GM23338 (cell line): Measurements from ENCODE around the gene STK39. TPM values are rescaled to one million over a fixed set of nuclear protein-coding genes. Genes with fewer than 3 reads are reported as not detected.

ENCODE experiments used
- ATAC-seq: fragments of 200-7000 bp; cut with Tn5 transposase; 3 replicates; pipeline ENCODE4 v1.9.1; 2020
- DNase-seq: peaks from one replicate; pipeline ENCODE4 v3.0.0-alpha.2; 2015; ENCODE audit warnings: low spot score
- H2AFZ ChIP-seq: fragments of 200-600 bp; sonication (generic); 2 replicates; pipeline ENCODE4 v1.8.0; 2016; ENCODE audit warnings: antibody characterized with exemption, mild to moderate bottlenecking, moderate library complexity
- H3F3A ChIP-seq: fragments of 200-600 bp; sonication (generic); replicated peaks from 2 replicates; pipeline ENCODE4 v1.8.0; 2017; ENCODE audit warnings: antibody characterized with exemption, mixed run types, low read depth
- H3K27ac ChIP-seq: fragments of 200-600 bp; sonication (generic); 2 replicates; pipeline ENCODE4 v1.6.1; 2016; ENCODE audit warnings: low read depth
- H3K27me3 ChIP-seq: fragments of 200-600 bp; sonication (generic); 2 replicates; pipeline ENCODE4 v1.8.0; 2016; ENCODE audit warnings: mild to moderate bottlenecking, mixed run types, moderate library complexity; ENCODE audit not compliant: insufficient read depth
- H3K36me3 ChIP-seq: fragments of 200-600 bp; sonication (generic); 2 replicates; pipeline ENCODE4 v1.8.0; 2016; ENCODE audit warnings: mild to moderate bottlenecking; ENCODE audit not compliant: insufficient read depth
- H3K4me1 ChIP-seq: fragments of 200-600 bp; sonication (generic); 2 replicates; pipeline ENCODE4 v1.8.0; 2016; ENCODE audit warnings: mild to moderate bottlenecking, moderate library complexity; ENCODE audit not compliant: insufficient read depth
- H3K4me2 ChIP-seq: fragments of 200-600 bp; sonication (generic); 2 replicates; pipeline ENCODE4 v1.7.1; 2017; ENCODE audit warnings: mixed run types
- H3K4me3 ChIP-seq: fragments of 200-600 bp; sonication (generic); 2 replicates; pipeline ENCODE4 v1.6.1; 2016; ENCODE audit warnings: mixed run types
- H3K79me2 ChIP-seq: fragments of 200-600 bp; sonication (generic); replicated peaks from 2 replicates; pipeline ENCODE4 v1.8.0; 2017; ENCODE audit warnings: mild to moderate bottlenecking; ENCODE audit not compliant: insufficient read depth
- H3K9me2 ChIP-seq: fragments of 200-600 bp; sonication (generic); 2 replicates; pipeline ENCODE4 v1.8.0; 2017; ENCODE audit not compliant: insufficient read depth
- H4K20me1 ChIP-seq: fragments of 200-600 bp; sonication (generic); replicated peaks from 2 replicates; pipeline ENCODE4 v1.8.0; 2017; ENCODE audit warnings: mild to moderate bottlenecking; ENCODE audit not compliant: insufficient read depth
- H3K27ac Mint-ChIP-seq: 2 replicates; pipeline ENCODE4 v1.8.0; 2020; ENCODE audit warnings: inconsistent platforms, mild to moderate bottlenecking, moderate library complexity, mixed read lengths
- H3K27me3 Mint-ChIP-seq: 3 replicates; pipeline ENCODE4 v1.8.0; 2022; ENCODE audit warnings: low read depth, mild to moderate bottlenecking, moderate library complexity, mixed read lengths, inconsistent platforms; ENCODE audit not compliant: insufficient read depth, poor library complexity
- H3K36me3 Mint-ChIP-seq: 3 replicates; pipeline ENCODE4 v1.8.0; 2021; ENCODE audit warnings: low read depth, mild to moderate bottlenecking, inconsistent platforms, moderate library complexity, mixed read lengths
- H3K4me1 Mint-ChIP-seq: 3 replicates; pipeline ENCODE4 v1.8.0; 2020; ENCODE audit warnings: mild to moderate bottlenecking, inconsistent platforms, mixed read lengths
- H3K4me3 Mint-ChIP-seq: 3 replicates; pipeline ENCODE4 v1.8.0; 2021; ENCODE audit warnings: moderate library complexity, mild to moderate bottlenecking, inconsistent platforms, mixed read lengths
- H3K9me3 Mint-ChIP-seq: 3 replicates; pipeline ENCODE4 v1.8.0; 2020; ENCODE audit warnings: moderate library complexity, mild to moderate bottlenecking, inconsistent platforms, mixed read lengths
- CTCF ChIP-seq, 2 experiments: fragments of 200-600 bp in 1 of 2; sonication (generic) in 1 of 2; conservative IDR thresholded peaks; 2 replicates each; pipeline versions ENCODE4 v1.5.1 to v1.6.1; 2016 to 2017; ENCODE audit warnings: antibody characterized with exemption in 2 of 2, low read depth in 2 of 2, mild to moderate bottlenecking in 2 of 2, moderate library complexity in 1 of 2
- ETS1 ChIP-seq: IDR thresholded peaks from 2 replicates; pipeline ENCODE4 v1.6.1; 2016; ENCODE audit warnings: antibody characterized with exemption
- EZH2 ChIP-seq: fragments of 200-600 bp; sonication (generic); IDR thresholded peaks from one replicate; pipeline ENCODE4 v1.8.0; 2017; ENCODE audit warnings: antibody characterized with exemption, mild to moderate bottlenecking, low read depth; ENCODE audit not compliant: unreplicated experiment
- EZH2phosphoT487 ChIP-seq: fragments of 200-600 bp; sonication (generic); IDR thresholded peaks from one replicate; pipeline ENCODE4 v1.8.1; 2018; ENCODE audit warnings: antibody characterized with exemption; ENCODE audit not compliant: unreplicated experiment
- JUNB ChIP-seq: IDR thresholded peaks from one replicate; pipeline ENCODE4 v1.6.1; 2016; ENCODE audit warnings: antibody characterized with exemption; ENCODE audit not compliant: unreplicated experiment
- NANOG ChIP-seq: IDR thresholded peaks from 2 replicates; pipeline ENCODE4 v1.6.1; 2016; ENCODE audit warnings: antibody characterized with exemption, borderline replicate concordance
- ZNF114 ChIP-seq: fragments of 250-450 bp; sonication (Bioruptor Pico); IDR thresholded peaks from 2 replicates; pipeline ENCODE4 v1.5.0; 2020; ENCODE audit warnings: mild to moderate bottlenecking, moderate library complexity
- ZNF462 ChIP-seq: fragments of 250-450 bp; sonication (Bioruptor Pico); IDR thresholded peaks from 2 replicates; pipeline ENCODE4 v1.5.0; 2020; ENCODE audit warnings: mild to moderate bottlenecking, moderate library complexity
- polyA plus RNA-seq: library from polyadenylated mRNA; unstranded; fragments of >200 nt; fragmentation: Nextera tagmentation; extraction: Ambion mirVana; gene quantifications from 2 replicates; pipeline ENCODE4 v1.2.1, GENCODE V29; 2016
- total RNA-seq: library from RNA; depleted of rRNA; stranded (reverse); fragments of >200 nt; shearing (Covaris generic); gene quantifications from 2 replicates; pipeline ENCODE4 v1.2.3, GENCODE V29; 2014

The STK39 gene
- total and polyA plus RNA-seq, 2 experiments from 2014 or later, result 9.5 to 16.9 TPM

GRCh38 chr2:168085801-168086361, 161.5 kb downstream of the STK39 start:
- Mint-ChIP-seq H3K27ac (no peak overlapping the region), H3K36me3 (no peaks in the 10 kb centered on the region), H3K4me1 (peaks cover 5% of the 10 kb centered on the region), H3K27me3 (peaks cover 2% of the 10 kb centered on the region), H3K9me3 (no peaks in the 10 kb centered on the region; the same call in 1 of the 3 replicates), H3K4me3 (no peak overlapping the region)
- Histone ChIP-seq H4K20me1 (no peaks in the 10 kb centered on the region), H3K4me2 (no peak overlapping the region), H3K36me3 (no peaks in the 10 kb centered on the region), H2AFZ (no peak overlapping the region), H3K79me2 (no peaks in the 10 kb centered on the region), H3K4me3 (no peak overlapping the region), H3K4me1 (peaks cover 7% of the 10 kb centered on the region; the same call in 1 of the 2 replicates), H3K27me3 (no peaks in the 10 kb centered on the region), H3K27ac (no peak overlapping the region), H3F3A (no peaks in the 10 kb centered on the region), H3K9me2 (no peaks in the 10 kb centered on the region)
- no peak for ATAC-seq
- TF ChIP-seq EZH2phosphoT487 (no peak), ZNF462 (no peak), JUNB (no peak), NANOG (no peak), ZNF114 (CRISPR knock-in tag) (no peak), CTCF (conservative IDR thresholded peaks at IDR 0.05; ENCODE audit: low read depth in 2 of 2) (no peak), ETS1 (no peak), EZH2 (no peak)
- no peak for DNase-seq
